Measurements from ENCODE around the gene ZNF138. TPM values are rescaled to one million over a fixed set of nuclear protein-coding genes. Genes with fewer than 3 reads are reported as not detected.

Gene ZNF138
- total RNA-seq, 1 experiment from 2014 or later, result 21.4 TPM

DNA sequence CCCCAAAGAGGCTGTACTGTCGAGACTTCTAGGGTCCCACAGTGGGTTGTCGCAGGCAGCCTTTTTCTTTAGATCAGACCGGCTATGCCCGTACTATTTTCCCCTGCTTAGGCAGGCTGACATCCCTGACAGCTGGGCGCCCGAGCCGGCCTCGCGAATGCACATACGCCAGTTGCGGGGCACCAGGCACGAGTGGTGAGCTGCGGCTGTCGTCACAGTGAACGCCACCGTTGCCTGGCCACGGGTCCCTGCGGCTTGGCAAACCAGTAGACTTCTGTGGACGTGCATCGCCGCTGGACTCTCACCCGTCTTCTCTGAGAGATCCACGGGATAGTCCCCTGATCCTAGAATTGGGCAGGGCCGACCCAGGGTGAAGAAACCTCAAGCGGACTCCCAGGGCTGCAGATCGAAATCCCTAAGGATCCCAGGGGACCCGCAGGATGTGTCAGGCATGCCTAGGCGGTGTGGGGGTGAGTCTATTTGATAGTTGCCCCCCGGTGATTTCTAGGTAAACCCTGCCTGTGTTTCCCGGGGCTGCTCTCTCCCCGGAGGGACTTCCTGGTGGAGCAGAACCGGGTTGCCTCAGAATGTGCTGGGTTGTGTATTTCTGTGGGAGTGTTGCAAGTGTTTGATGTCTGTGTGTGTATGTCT is 75.8 kb downstream of the ZNF138 start (continued):
- TF ChIP-seq, protein P1, sequence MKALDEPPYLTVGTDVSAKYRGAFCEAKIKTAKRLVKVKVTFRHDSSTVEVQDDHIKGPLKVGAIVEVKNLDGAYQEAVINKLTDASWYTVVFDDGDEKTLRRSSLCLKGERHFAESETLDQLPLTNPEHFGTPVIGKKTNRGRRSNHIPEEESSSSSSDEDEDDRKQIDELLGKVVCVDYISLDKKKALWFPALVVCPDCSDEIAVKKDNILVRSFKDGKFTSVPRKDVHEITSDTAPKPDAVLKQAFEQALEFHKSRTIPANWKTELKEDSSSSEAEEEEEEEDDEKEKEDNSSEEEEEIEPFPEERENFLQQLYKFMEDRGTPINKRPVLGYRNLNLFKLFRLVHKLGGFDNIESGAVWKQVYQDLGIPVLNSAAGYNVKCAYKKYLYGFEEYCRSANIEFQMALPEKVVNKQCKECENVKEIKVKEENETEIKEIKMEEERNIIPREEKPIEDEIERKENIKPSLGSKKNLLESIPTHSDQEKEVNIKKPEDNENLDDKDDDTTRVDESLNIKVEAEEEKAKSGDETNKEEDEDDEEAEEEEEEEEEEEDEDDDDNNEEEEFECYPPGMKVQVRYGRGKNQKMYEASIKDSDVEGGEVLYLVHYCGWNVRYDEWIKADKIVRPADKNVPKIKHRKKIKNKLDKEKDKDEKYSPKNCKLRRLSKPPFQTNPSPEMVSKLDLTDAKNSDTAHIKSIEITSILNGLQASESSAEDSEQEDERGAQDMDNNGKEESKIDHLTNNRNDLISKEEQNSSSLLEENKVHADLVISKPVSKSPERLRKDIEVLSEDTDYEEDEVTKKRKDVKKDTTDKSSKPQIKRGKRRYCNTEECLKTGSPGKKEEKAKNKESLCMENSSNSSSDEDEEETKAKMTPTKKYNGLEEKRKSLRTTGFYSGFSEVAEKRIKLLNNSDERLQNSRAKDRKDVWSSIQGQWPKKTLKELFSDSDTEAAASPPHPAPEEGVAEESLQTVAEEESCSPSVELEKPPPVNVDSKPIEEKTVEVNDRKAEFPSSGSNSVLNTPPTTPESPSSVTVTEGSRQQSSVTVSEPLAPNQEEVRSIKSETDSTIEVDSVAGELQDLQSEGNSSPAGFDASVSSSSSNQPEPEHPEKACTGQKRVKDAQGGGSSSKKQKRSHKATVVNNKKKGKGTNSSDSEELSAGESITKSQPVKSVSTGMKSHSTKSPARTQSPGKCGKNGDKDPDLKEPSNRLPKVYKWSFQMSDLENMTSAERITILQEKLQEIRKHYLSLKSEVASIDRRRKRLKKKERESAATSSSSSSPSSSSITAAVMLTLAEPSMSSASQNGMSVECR (CRISPR knock-in tag; IDR thresholded peaks at IDR 0.05; ENCODE audit: borderline replicate concordance), result no peak
- no peak for TF ChIP-seq ELF4 (CRISPR knock-in tag; IDR thresholded peaks at IDR 0.05; ENCODE audit: low read depth)
- no peak for TF ChIP-seq ESRRA (CRISPR knock-in tag; IDR thresholded peaks at IDR 0.05; ENCODE audit: borderline replicate concordance)
- TF ChIP-seq FOXK1 (CRISPR knock-in tag; IDR thresholded peaks at IDR 0.05), result no peak
- TF ChIP-seq GRHL2 (CRISPR knock-in tag; IDR thresholded peaks at IDR 0.05; ENCODE audit: insufficient replicate concordance, severe bottlenecking), result no peak

DNA sequence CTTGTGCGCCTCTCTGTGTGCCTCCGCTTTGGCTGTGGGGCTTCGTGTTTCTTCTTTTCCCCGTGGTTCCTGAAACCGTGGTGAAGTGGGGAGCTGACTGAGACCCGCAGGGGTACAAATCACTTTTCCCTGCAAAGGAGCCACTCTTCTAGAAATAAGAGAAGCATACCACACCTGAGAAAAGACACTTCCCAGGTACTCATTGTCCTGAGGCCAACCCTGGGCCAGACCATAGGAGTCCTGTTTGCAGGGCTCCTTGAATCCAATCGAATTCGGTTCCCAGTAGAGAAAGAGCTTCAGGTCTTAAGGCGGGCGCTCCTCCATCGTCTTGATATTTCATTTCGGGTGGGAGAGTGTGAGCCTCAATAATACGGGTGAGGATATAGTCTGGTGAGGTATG is 76.4 kb downstream of the ZNF138 start:
- no peak for TF ChIP-seq FOXK1 (CRISPR knock-in tag; IDR thresholded peaks at IDR 0.05)
- TF ChIP-seq, protein P2, sequence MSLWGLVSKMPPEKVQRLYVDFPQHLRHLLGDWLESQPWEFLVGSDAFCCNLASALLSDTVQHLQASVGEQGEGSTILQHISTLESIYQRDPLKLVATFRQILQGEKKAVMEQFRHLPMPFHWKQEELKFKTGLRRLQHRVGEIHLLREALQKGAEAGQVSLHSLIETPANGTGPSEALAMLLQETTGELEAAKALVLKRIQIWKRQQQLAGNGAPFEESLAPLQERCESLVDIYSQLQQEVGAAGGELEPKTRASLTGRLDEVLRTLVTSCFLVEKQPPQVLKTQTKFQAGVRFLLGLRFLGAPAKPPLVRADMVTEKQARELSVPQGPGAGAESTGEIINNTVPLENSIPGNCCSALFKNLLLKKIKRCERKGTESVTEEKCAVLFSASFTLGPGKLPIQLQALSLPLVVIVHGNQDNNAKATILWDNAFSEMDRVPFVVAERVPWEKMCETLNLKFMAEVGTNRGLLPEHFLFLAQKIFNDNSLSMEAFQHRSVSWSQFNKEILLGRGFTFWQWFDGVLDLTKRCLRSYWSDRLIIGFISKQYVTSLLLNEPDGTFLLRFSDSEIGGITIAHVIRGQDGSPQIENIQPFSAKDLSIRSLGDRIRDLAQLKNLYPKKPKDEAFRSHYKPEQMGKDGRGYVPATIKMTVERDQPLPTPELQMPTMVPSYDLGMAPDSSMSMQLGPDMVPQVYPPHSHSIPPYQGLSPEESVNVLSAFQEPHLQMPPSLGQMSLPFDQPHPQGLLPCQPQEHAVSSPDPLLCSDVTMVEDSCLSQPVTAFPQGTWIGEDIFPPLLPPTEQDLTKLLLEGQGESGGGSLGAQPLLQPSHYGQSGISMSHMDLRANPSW (CRISPR knock-in tag; conservative IDR thresholded peaks at IDR 0.05; ENCODE audit: low read depth), result no peak
- TF ChIP-seq, protein P3, sequence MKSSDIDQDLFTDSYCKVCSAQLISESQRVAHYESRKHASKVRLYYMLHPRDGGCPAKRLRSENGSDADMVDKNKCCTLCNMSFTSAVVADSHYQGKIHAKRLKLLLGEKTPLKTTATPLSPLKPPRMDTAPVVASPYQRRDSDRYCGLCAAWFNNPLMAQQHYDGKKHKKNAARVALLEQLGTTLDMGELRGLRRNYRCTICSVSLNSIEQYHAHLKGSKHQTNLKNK (CRISPR knock-in tag; IDR thresholded peaks at IDR 0.05), result no peak
- no peak for TF ChIP-seq SMAD4 (CRISPR knock-in tag; IDR thresholded peaks at IDR 0.05)
- no peak for TF ChIP-seq EMX1 (CRISPR knock-in tag; IDR thresholded peaks at IDR 0.05)
- TF ChIP-seq SP1 (CRISPR knock-in tag; conservative IDR thresholded peaks at IDR 0.05), result no peak
- TF ChIP-seq CREB1 (CRISPR knock-in tag; IDR thresholded peaks at IDR 0.05), result no peak
- TF ChIP-seq PRRX2 (CRISPR knock-in tag; IDR thresholded peaks at IDR 0.05), result no peak
- TF ChIP-seq, protein P4, sequence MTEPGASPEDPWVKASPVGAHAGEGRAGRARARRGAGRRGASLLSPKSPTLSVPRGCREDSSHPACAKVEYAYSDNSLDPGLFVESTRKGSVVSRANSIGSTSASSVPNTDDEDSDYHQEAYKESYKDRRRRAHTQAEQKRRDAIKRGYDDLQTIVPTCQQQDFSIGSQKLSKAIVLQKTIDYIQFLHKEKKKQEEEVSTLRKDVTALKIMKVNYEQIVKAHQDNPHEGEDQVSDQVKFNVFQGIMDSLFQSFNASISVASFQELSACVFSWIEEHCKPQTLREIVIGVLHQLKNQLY (CRISPR knock-in tag; IDR thresholded peaks at IDR 0.05), result no peak
- TF ChIP-seq IRF2 (CRISPR knock-in tag; IDR thresholded peaks at IDR 0.05; ENCODE audit: borderline replicate concordance, low read depth), result no peak
- no peak for TF ChIP-seq MXD4 (CRISPR knock-in tag; IDR thresholded peaks at IDR 0.05; ENCODE audit: borderline replicate concordance)
- TF ChIP-seq SMAD3 (CRISPR knock-in tag; IDR thresholded peaks at IDR 0.05; ENCODE audit: borderline replicate concordance), result no peak
- no peak for TF ChIP-seq NR2C2 (CRISPR knock-in tag; IDR thresholded peaks at IDR 0.05)
- TF ChIP-seq, protein P5, sequence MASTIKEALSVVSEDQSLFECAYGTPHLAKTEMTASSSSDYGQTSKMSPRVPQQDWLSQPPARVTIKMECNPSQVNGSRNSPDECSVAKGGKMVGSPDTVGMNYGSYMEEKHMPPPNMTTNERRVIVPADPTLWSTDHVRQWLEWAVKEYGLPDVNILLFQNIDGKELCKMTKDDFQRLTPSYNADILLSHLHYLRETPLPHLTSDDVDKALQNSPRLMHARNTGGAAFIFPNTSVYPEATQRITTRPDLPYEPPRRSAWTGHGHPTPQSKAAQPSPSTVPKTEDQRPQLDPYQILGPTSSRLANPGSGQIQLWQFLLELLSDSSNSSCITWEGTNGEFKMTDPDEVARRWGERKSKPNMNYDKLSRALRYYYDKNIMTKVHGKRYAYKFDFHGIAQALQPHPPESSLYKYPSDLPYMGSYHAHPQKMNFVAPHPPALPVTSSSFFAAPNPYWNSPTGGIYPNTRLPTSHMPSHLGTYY (CRISPR knock-in tag; IDR thresholded peaks at IDR 0.05), result no peak
- TF ChIP-seq, protein P6, sequence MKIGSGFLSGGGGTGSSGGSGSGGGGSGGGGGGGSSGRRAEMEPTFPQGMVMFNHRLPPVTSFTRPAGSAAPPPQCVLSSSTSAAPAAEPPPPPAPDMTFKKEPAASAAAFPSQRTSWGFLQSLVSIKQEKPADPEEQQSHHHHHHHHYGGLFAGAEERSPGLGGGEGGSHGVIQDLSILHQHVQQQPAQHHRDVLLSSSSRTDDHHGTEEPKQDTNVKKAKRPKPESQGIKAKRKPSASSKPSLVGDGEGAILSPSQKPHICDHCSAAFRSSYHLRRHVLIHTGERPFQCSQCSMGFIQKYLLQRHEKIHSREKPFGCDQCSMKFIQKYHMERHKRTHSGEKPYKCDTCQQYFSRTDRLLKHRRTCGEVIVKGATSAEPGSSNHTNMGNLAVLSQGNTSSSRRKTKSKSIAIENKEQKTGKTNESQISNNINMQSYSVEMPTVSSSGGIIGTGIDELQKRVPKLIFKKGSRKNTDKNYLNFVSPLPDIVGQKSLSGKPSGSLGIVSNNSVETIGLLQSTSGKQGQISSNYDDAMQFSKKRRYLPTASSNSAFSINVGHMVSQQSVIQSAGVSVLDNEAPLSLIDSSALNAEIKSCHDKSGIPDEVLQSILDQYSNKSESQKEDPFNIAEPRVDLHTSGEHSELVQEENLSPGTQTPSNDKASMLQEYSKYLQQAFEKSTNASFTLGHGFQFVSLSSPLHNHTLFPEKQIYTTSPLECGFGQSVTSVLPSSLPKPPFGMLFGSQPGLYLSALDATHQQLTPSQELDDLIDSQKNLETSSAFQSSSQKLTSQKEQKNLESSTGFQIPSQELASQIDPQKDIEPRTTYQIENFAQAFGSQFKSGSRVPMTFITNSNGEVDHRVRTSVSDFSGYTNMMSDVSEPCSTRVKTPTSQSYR (CRISPR knock-in tag; IDR thresholded peaks at IDR 0.05), result no peak
- TF ChIP-seq GABPB1 (CRISPR knock-in tag; IDR thresholded peaks at IDR 0.05), result no peak
- ATAC-seq, result no peak
- H3K9me3 Mint-ChIP-seq, result peaks cover 58% of the 10 kb centered on the region
- H3K27me3 Mint-ChIP-seq (ENCODE audit: low read depth), result peaks cover 29% of the 10 kb centered on the region
- ChIA-PET CTCF (no interaction called here), POLR2A (no interaction called here)
- DNase-seq (ENCODE audit: low spot score), result no peak
- H3K4me1 Mint-ChIP-seq, result no peaks in the 10 kb centered on the region
- H3K36me3 Mint-ChIP-seq, result peaks cover 28% of the 10 kb centered on the region
- no peak overlapping the region for H3K27ac Mint-ChIP-seq
- H3K4me3 Mint-ChIP-seq, result no peak overlapping the region
